GM12892 (cell line): ENCODE results near the gene ARHGAP26.

Experiments
- POLR2A ChIP-seq: IDR thresholded peaks from 2 replicates; pipeline ENCODE4 v1.6.1; 2011; ENCODE audit warnings: low read depth, low read length, control low read depth
- POLR2AphosphoS5 ChIP-seq: IDR thresholded peaks from 2 replicates; pipeline ENCODE4 v1.6.1; 2011; ENCODE audit warnings: low read depth, low read length, control low read depth
- TAF1 ChIP-seq: IDR thresholded peaks from 2 replicates; pipeline ENCODE4 v1.6.1; 2011; ENCODE audit warnings: low read depth, mild to moderate bottlenecking, control low read depth, low read length, borderline replicate concordance

DNA sequence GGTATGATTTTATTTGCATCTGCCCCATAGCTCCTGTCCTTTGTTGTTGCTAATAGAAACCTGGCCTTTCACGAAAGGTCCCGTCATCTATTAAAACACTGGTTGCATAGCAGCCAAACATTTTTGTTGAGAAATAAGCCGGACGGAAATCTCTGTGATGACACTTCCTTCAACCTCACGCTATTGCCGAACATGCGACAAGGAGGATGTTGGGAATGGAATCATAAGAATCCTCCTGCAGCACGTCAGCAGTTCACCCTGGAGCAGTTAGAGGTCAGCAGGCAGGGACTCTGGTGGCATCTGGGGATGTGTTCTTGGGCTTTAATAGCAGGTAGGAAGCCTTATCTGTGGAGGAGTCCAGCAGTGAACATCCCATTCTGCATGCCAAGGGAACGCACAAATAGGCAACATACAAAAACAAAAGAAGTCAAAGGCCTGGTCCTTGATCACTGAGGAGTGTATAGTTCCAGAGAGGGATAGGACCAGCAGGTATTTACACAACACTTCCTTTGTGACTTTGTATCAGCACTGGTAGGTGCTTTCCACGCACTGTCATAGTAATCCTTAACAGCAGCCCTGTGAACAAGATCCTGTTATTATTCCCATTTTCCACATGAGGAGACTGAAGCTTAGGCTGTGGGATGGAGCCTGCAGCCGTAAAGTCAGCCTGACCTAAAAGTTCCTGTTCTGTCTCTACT lies 33.4 kb downstream of the ARHGAP26 start:
- no peak for TF ChIP-seq POLR2AphosphoS5
- TF ChIP-seq TAF1 = no peak
- TF ChIP-seq POLR2A = no peak
